ENCODE measurements around the gene TMEM271.

- TF ChIP-seq RAD21 (conservative IDR thresholded peaks at IDR 0.05) (no peak), POLR2AphosphoS5 (IDR thresholded peaks at IDR 0.05) (no peak), SMC3 (conservative IDR thresholded peaks at IDR 0.05; ENCODE audit: poor library complexity) (no peak), EP300 (conservative IDR thresholded peaks at IDR 0.05; ENCODE audit: poor library complexity, severe bottlenecking) (no peak), EZH2 (IDR thresholded peaks at IDR 0.05; ENCODE audit: borderline replicate concordance, insufficient read depth, low read length, poor library complexity, severe bottlenecking) (no peak), TAF1 (IDR thresholded peaks at IDR 0.05; ENCODE audit: low read depth) (no peak), MXI1 (conservative IDR thresholded peaks at IDR 0.05; ENCODE audit: poor library complexity, severe bottlenecking) (no peak)
- TF ChIP-seq, protein P1, sequence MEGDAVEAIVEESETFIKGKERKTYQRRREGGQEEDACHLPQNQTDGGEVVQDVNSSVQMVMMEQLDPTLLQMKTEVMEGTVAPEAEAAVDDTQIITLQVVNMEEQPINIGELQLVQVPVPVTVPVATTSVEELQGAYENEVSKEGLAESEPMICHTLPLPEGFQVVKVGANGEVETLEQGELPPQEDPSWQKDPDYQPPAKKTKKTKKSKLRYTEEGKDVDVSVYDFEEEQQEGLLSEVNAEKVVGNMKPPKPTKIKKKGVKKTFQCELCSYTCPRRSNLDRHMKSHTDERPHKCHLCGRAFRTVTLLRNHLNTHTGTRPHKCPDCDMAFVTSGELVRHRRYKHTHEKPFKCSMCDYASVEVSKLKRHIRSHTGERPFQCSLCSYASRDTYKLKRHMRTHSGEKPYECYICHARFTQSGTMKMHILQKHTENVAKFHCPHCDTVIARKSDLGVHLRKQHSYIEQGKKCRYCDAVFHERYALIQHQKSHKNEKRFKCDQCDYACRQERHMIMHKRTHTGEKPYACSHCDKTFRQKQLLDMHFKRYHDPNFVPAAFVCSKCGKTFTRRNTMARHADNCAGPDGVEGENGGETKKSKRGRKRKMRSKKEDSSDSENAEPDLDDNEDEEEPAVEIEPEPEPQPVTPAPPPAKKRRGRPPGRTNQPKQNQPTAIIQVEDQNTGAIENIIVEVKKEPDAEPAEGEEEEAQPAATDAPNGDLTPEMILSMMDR (IDR thresholded peaks at IDR 0.05; ENCODE audit: poor library complexity, severe bottlenecking), result no peak
- TF ChIP-seq, protein P2, sequence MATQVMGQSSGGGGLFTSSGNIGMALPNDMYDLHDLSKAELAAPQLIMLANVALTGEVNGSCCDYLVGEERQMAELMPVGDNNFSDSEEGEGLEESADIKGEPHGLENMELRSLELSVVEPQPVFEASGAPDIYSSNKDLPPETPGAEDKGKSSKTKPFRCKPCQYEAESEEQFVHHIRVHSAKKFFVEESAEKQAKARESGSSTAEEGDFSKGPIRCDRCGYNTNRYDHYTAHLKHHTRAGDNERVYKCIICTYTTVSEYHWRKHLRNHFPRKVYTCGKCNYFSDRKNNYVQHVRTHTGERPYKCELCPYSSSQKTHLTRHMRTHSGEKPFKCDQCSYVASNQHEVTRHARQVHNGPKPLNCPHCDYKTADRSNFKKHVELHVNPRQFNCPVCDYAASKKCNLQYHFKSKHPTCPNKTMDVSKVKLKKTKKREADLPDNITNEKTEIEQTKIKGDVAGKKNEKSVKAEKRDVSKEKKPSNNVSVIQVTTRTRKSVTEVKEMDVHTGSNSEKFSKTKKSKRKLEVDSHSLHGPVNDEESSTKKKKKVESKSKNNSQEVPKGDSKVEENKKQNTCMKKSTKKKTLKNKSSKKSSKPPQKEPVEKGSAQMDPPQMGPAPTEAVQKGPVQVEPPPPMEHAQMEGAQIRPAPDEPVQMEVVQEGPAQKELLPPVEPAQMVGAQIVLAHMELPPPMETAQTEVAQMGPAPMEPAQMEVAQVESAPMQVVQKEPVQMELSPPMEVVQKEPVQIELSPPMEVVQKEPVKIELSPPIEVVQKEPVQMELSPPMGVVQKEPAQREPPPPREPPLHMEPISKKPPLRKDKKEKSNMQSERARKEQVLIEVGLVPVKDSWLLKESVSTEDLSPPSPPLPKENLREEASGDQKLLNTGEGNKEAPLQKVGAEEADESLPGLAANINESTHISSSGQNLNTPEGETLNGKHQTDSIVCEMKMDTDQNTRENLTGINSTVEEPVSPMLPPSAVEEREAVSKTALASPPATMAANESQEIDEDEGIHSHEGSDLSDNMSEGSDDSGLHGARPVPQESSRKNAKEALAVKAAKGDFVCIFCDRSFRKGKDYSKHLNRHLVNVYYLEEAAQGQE (IDR thresholded peaks at IDR 0.05; ENCODE audit: borderline replicate concordance), result no peak
These were observed 9.4 kb downstream of the TMEM271 start for GRCh38 chr4:566508-567295.

Data from neural cell (in vitro differentiated cells).